ENCODE results near the gene SH3BGRL. TPM values are rescaled to one million over a fixed set of nuclear protein-coding genes. Genes with fewer than 3 reads are reported as not detected.

The SH3BGRL gene
- total RNA-seq, 1 experiment from 2014 or later = 93.2 TPM

- ChIA-PET CTCF (no interaction called here), POLR2A (no interaction called here)
- intact Hi-C loops (cut with micrococcal nuclease; ENCODE audit: unreplicated experiment) (no loop called here), in situ Hi-C loops (cut with HindIII; ENCODE audit: low pct_unique_long_range_greater_than_20kb, low sequenced_read_pairs) (no loop called here)
- Histone ChIP-seq H3K36me3 (ENCODE audit: control insufficient read depth, insufficient read depth, low read length) (no peaks in the 10 kb centered on the region), H3K4me3 (ENCODE audit: low read depth in 2 of 2, low read length in 2 of 2) (no peak overlapping the region), H3K9me3 (ENCODE audit: control insufficient read depth, insufficient read depth, low read depth, low read length) (no peaks in the 10 kb centered on the region), H3K27ac (ENCODE audit: low read length) (no peak overlapping the region), H3K27me3 (ENCODE audit: control insufficient read depth, insufficient read depth, low read length) (no peaks in the 10 kb centered on the region), H3K4me1 (ENCODE audit: control insufficient read depth, insufficient read depth, low read length) (no peaks in the 10 kb centered on the region)
- no TSS peak for BruUV-seq (replicated peaks)
- no peak for DNase-seq (ENCODE audit: low read depth, low spot score)
- ATAC-seq = no peak
- TF ChIP-seq SIN3A (IDR thresholded peaks at IDR 0.05; ENCODE audit: borderline replicate concordance, insufficient read depth, low read depth, low read length) (no peak), CTCF (IDR thresholded peaks at IDR 0.05) (peak; percentile 21)
Measured at GRCh38 chrX:81280148-81280547, 78.2 kb downstream of the SH3BGRL start.

GRCh38 chrX:81286075-81286474, 84.2 kb downstream of the SH3BGRL start:
- H3K9me3 ChIP-seq (ENCODE audit: control insufficient read depth, insufficient read depth, low read depth, low read length) = no peaks in the 10 kb centered on the region
- H3K27me3 ChIP-seq (ENCODE audit: control insufficient read depth, insufficient read depth, low read length) = no peaks in the 10 kb centered on the region
- no peak overlapping the region for H3K4me3 ChIP-seq (ENCODE audit: low read depth in 2 of 2, low read length in 2 of 2)
- no peak for DNase-seq (ENCODE audit: low read depth, low spot score)
- H3K27ac ChIP-seq (ENCODE audit: low read length) = no peak overlapping the region
- in situ Hi-C loops (cut with HindIII; ENCODE audit: low pct_unique_long_range_greater_than_20kb, low sequenced_read_pairs) = no loop called here
- ChIA-PET CTCF (no interaction called here), POLR2A (no interaction called here)
- intact Hi-C loops (cut with micrococcal nuclease; ENCODE audit: unreplicated experiment) = no loop called here
- TF ChIP-seq REST (IDR thresholded peaks at IDR 0.05; ENCODE audit: insufficient read depth in 1 of 2, low read depth in 2 of 2, low read length in 1 of 2) (no peak), TCF7L2 (IDR thresholded peaks at IDR 0.05; ENCODE audit: low read depth, low read length) (no peak), POLR2AphosphoS5 (IDR thresholded peaks at IDR 0.05; ENCODE audit: low read depth, low read length) (no peak), CTCF (IDR thresholded peaks at IDR 0.05) (no peak), SIN3A (IDR thresholded peaks at IDR 0.05; ENCODE audit: borderline replicate concordance, insufficient read depth, low read depth, low read length) (no peak)
- no peaks in the 10 kb centered on the region for H3K36me3 ChIP-seq (ENCODE audit: control insufficient read depth, insufficient read depth, low read length)
- ATAC-seq = no peak
- H3K4me1 ChIP-seq (ENCODE audit: control insufficient read depth, insufficient read depth, low read length) = no peaks in the 10 kb centered on the region
- BruUV-seq (replicated peaks) = no TSS peak

- Histone ChIP-seq H3K4me3 (ENCODE audit: low read depth in 2 of 2, low read length in 2 of 2) (no peak overlapping the region), H3K27ac (ENCODE audit: low read length) (no peak overlapping the region), H3K9me3 (ENCODE audit: control insufficient read depth, insufficient read depth, low read depth, low read length) (no peaks in the 10 kb centered on the region), H3K27me3 (ENCODE audit: control insufficient read depth, insufficient read depth, low read length) (no peaks in the 10 kb centered on the region), H3K36me3 (ENCODE audit: control insufficient read depth, insufficient read depth, low read length) (no peaks in the 10 kb centered on the region), H3K4me1 (ENCODE audit: control insufficient read depth, insufficient read depth, low read length) (no peaks in the 10 kb centered on the region)
- no TSS peak for BruUV-seq (replicated peaks)
- in situ Hi-C loops (cut with HindIII; ENCODE audit: low pct_unique_long_range_greater_than_20kb, low sequenced_read_pairs) = no loop called here
- intact Hi-C loops (cut with micrococcal nuclease; ENCODE audit: unreplicated experiment) = no loop called here
- ATAC-seq (no peak), DNase-seq (ENCODE audit: low read depth, low spot score) (no peak)
- POLR2A ChIA-PET = no interaction called here
- TF ChIP-seq REST (IDR thresholded peaks at IDR 0.05; ENCODE audit: insufficient read depth in 1 of 2, low read depth in 2 of 2, low read length in 1 of 2) (no peak), CTCF (IDR thresholded peaks at IDR 0.05) (no peak), TCF7L2 (IDR thresholded peaks at IDR 0.05; ENCODE audit: low read depth, low read length) (no peak), SIN3A (IDR thresholded peaks at IDR 0.05; ENCODE audit: borderline replicate concordance, insufficient read depth, low read depth, low read length) (no peak), POLR2AphosphoS5 (IDR thresholded peaks at IDR 0.05; ENCODE audit: low read depth, low read length) (no peak)
- CTCF ChIA-PET = no interaction called here
Measured at GRCh38 chrX:81286608-81287007, 84.7 kb downstream of the SH3BGRL start.

Measured in Panc1 (cell line).